Activated CD8-positive, alpha-beta memory T cell treated with anti-CD3 and anti-CD28 coated beads, Interleukin-2, amount 50 U/mL, for 24 hours (primary cell): ENCODE results near the gene SGPP2.

Experiments
- DNase-seq: peaks from one replicate; pipeline ENCODE4 v3.0.0-alpha.2; 2020; ENCODE audit errors: extremely low read depth

Gene SGPP2

GRCh38 chr2:222525811-222526210 lies 101.5 kb downstream of the SGPP2 start:
- no peak for DNase-seq

GRCh38 chr2:222526480-222527277 lies 102.3 kb downstream of the SGPP2 start:
- no peak for DNase-seq

GRCh38 chr2:222532315-222532714 lies 108.0 kb downstream of the SGPP2 start:
- DNase-seq: no peak

- no peak for DNase-seq
Measured at GRCh38 chr2:222535477-222535876, 111.1 kb downstream of the SGPP2 start.

GRCh38 chr2:222538535-222538934 lies 114.2 kb downstream of the SGPP2 start:
- no peak for DNase-seq

- DNase-seq: no peak
Measured at GRCh38 chr2:222544661-222545060, 120.3 kb downstream of the SGPP2 start.

GRCh38 chr2:222545823-222546795 lies 121.8 kb downstream of the SGPP2 start:
- no peak for DNase-seq

- no peak for DNase-seq
Measured at GRCh38 chr2:222547083-222547482, 122.7 kb downstream of the SGPP2 start.

GRCh38 chr2:222548992-222549391 lies 124.6 kb downstream of the SGPP2 start:
- DNase-seq: no peak

- DNase-seq: no peak
Measured at GRCh38 chr2:222554517-222554916, 130.2 kb downstream of the SGPP2 start.

- no peak for DNase-seq
Measured at GRCh38 chr2:222561151-222561550, 136.8 kb downstream of the SGPP2 start.

- DNase-seq: no peak
Measured at GRCh38 chr2:222561817-222562645, 137.7 kb downstream of the SGPP2 start.

- DNase-seq: no peak
Measured at GRCh38 chr2:222563106-222563718, 138.9 kb downstream of the SGPP2 start.

- DNase-seq: no peak
Measured at GRCh38 chr2:222563936-222564335, 139.6 kb downstream of the SGPP2 start.

- DNase-seq: no peak
Measured at GRCh38 chr2:222566229-222566628, 141.9 kb downstream of the SGPP2 start.

GRCh38 chr2:222568865-222569264 lies 144.5 kb downstream of the SGPP2 start:
- no peak for DNase-seq

GRCh38 chr2:222569826-222570225 lies 145.5 kb downstream of the SGPP2 start:
- no peak for DNase-seq

GRCh38 chr2:222572264-222572721 lies 147.9 kb downstream of the SGPP2 start:
- no peak for DNase-seq

GRCh38 chr2:222572751-222573174 lies 148.4 kb downstream of the SGPP2 start:
- no peak for DNase-seq

GRCh38 chr2:222575618-222576017 lies 151.3 kb downstream of the SGPP2 start:
- no peak for DNase-seq
